ENCODE measurements around the gene DIP2A. TPM values are rescaled to one million over a fixed set of nuclear protein-coding genes. Genes with fewer than 3 reads are reported as not detected.

Gene DIP2A
- total and polyA plus RNA-seq, 2 of the 13 experiments (the other 11 are each of a cell fraction or from before 2014, with no cell fraction given), result 18.5 to 37.6 TPM

GRCh38 chr21:46475296-46475695 is 16.6 kb downstream of the DIP2A start:
- FAIRE-seq (no peak), ATAC-seq (no peak), DNase-seq (ENCODE audit: low spot score) (no peak)
- Histone ChIP-seq H3K9ac (ENCODE audit: insufficient read depth, low read depth, low read length) (no peak overlapping the region), H3K4me1 (ENCODE audit: insufficient read depth, low read length) (peaks cover 14% of the 10 kb centered on the region), H3K27me3 (ENCODE audit: control insufficient read depth in 1 of 2, insufficient read depth in 2 of 2, low read length in 2 of 2) (no peaks in the 10 kb centered on the region; a peak in 1 of 5 replicates), H3K27ac (ENCODE audit: extremely low read length, insufficient read depth, low read length) (no peak overlapping the region), H3K79me2 (ENCODE audit: insufficient read depth, low read length) (peaks cover 9% of the 10 kb centered on the region), H3K4me2 (ENCODE audit: low read depth, low read length) (no peak overlapping the region), H4K20me1 (ENCODE audit: insufficient read depth, low read length) (no peaks in the 10 kb centered on the region), H2AFZ (ENCODE audit: low read length) (no peak overlapping the region), H3K4me3 (replicated peaks in 1 of 3; ENCODE audit: insufficient read depth in 1 of 3, low read depth in 2 of 3, low read length in 3 of 3) (no peak overlapping the region), H3K36me3 (replicated peaks in 1 of 2; ENCODE audit: control insufficient read depth in 1 of 2, insufficient read depth in 2 of 2, low read length in 2 of 2) (peaks cover 4% of the 10 kb centered on the region in 2 experiments; a peak in 2 of 5 replicates), H3K9me3 (ENCODE audit: low read length) (no peaks in the 10 kb centered on the region)
- WGBS (ENCODE audit: low lambda C conversion rate), result 91% methylated on average over 1 of the region's 1 CpG
- intact Hi-C loops (cut with micrococcal nuclease; ENCODE audit: unreplicated experiment) (no loop called here), in situ Hi-C loops (cut with HindIII; ENCODE audit: extremely low pct_ligation_motif_present, low pct_unique_long_range_greater_than_20kb) (no loop called here)
- POLR2A ChIA-PET, result interaction anchor here (0.9 kb wide), 1 partner anchor 16 kb away, joined by 3 read pairs; the partner anchor contains the start of gene DIP2A
- no TSS peak for BruUV-seq (replicated peaks)
- CTCF ChIA-PET (ENCODE audit: low intra/inter-chr PET ratio, low total read pairs), result no interaction called here
- TF ChIP-seq GATAD2A (CRISPR knock-in tag; IDR thresholded peaks at IDR 0.05) (no peak), RARG (CRISPR knock-in tag; IDR thresholded peaks at IDR 0.05; ENCODE audit: low read depth) (no peak), ZBTB40 (IDR thresholded peaks at IDR 0.05) (no peak), ZBTB40 (CRISPR knock-in tag; IDR thresholded peaks at IDR 0.05) (no peak), PCBP2 (optimal IDR thresholded peaks at IDR 0.05; ENCODE audit: low read depth, low read length, poor library complexity, severe bottlenecking) (no peak), ZNF558 (CRISPR knock-in tag; IDR thresholded peaks at IDR 0.05; ENCODE audit: borderline replicate concordance) (no peak), AFF4 (CRISPR knock-in tag; IDR thresholded peaks at IDR 0.05) (no peak), TRIM24 (CRISPR knock-in tag; IDR thresholded peaks at IDR 0.05) (no peak), KDM3A (CRISPR knock-in tag; IDR thresholded peaks at IDR 0.05; ENCODE audit: low read depth) (no peak), ZNF710 (CRISPR knock-in tag; IDR thresholded peaks at IDR 0.05; ENCODE audit: borderline replicate concordance) (no peak)

All from HepG2 (cell line).